A549 (cell line): ENCODE measurements around the gene GADD45B. TPM values are rescaled to one million over a fixed set of nuclear protein-coding genes. Genes with fewer than 3 reads are reported as not detected.

Source experiments
- ATAC-seq, 2 experiments: fragments of 200-7000 bp in 1 of 2; fragments of >200 bp in 1 of 2; cut with Nextera tagmentation in 1 of 2; cut with Tn5 transposase in 1 of 2; 3 replicates each; pipeline versions ENCODE4 v1.8.0 to v1.9.1; 2018 to 2020; ENCODE audit warnings: mild to moderate bottlenecking in 1 of 2, moderate library complexity in 1 of 2
- CTCF ChIA-PET: fragments of 300-600 bp; sonication (Branson Sonifier 250); formaldehyde crosslinking; extraction: SDS; loops from one replicate; lab custom pipeline; 2021; ENCODE audit warnings: antibody characterized with exemption, inconsistent platforms; lab: Yijun Ruan, JAX
- POLR2A ChIA-PET: fragments of 350-600 bp; formaldehyde crosslinking; extraction: SDS; loops from one replicate; lab custom pipeline; 2021; ENCODE audit warnings: antibody characterized with exemption, inconsistent platforms; lab: Yijun Ruan, JAX
- DNase-seq, 2 experiments: peaks; one replicate each; pipeline versions ENCODE4 v3.0.0 to v3.0.0-alpha.2; 2011 to 2016; ENCODE audit warnings: low read depth in 1 of 2, low spot score in 1 of 2
- FAIRE-seq: peaks from 2 replicates; lab custom pipeline; 2011; peaks lifted over from hg19 to GRCh38; lab: Jason Lieb, UNC
- H3K27ac ChIP-seq, 2 experiments: fragments of >200 bp; sonication (Bioruptor Twin); formaldehyde crosslinking; 3 replicates each; pipeline ENCODE4 v1.5.1; 2016 to 2017
- H3K4me1 ChIP-seq: fragments of >200 bp; sonication (Bioruptor Twin); formaldehyde crosslinking; 3 replicates; pipeline ENCODE4 v1.6.1; 2016
- H3K4me2 ChIP-seq: fragments of >200 bp; sonication (Bioruptor Twin); formaldehyde crosslinking; 3 replicates; pipeline ENCODE4 v1.6.1; 2016
- H3K4me3 ChIP-seq: fragments of >200 bp; sonication (Bioruptor Twin); formaldehyde crosslinking; 3 replicates; pipeline ENCODE4 v1.5.1; 2016
- H3K9me3 ChIP-seq: fragments of >200 bp; sonication (Bioruptor Twin); formaldehyde crosslinking; 3 replicates; pipeline ENCODE4 v1.6.1; 2016
- ATOH8 ChIP-seq: fragments of 250-450 bp; sonication (Bioruptor Pico); IDR thresholded peaks from 2 replicates; pipeline ENCODE4 v1.5.0; 2020; ENCODE audit warnings: low read depth, mild to moderate bottlenecking, moderate library complexity
- BCL3 ChIP-seq: fragments of >200 bp; sonication (Bioruptor Twin); formaldehyde crosslinking; IDR thresholded peaks from 3 replicates; pipeline ENCODE4 v1.6.1; 2016
- BHLHE40 ChIP-seq: IDR thresholded peaks from 2 replicates; pipeline ENCODE4 v1.6.1; 2012; ENCODE audit warnings: low read depth, low read length, inconsistent platforms
- CBX2 ChIP-seq: fragments of 200-600 bp; sonication (generic); IDR thresholded peaks from 2 replicates; pipeline ENCODE4 v1.6.1; 2016; ENCODE audit warnings: low read depth, mild to moderate bottlenecking, borderline replicate concordance
- CHD2 ChIP-seq: fragments of 150-350 bp; IDR thresholded peaks from 2 replicates; pipeline ENCODE4 v1.6.1; 2014; ENCODE audit warnings: low read length; ENCODE audit not compliant: partially characterized antibody
- CHD4 ChIP-seq: fragments of 200-600 bp; sonication (generic); IDR thresholded peaks from 2 replicates; pipeline ENCODE4 v1.6.1; 2016; ENCODE audit warnings: antibody characterized with exemption, mild to moderate bottlenecking, borderline replicate concordance
- CTCF ChIP-seq: fragments of >200 bp; sonication (Bioruptor Twin); formaldehyde crosslinking; IDR thresholded peaks from 3 replicates; pipeline ENCODE4 v1.5.1; 2016
- ELK1 ChIP-seq: fragments of 150-350 bp; IDR thresholded peaks from 2 replicates; pipeline ENCODE4 v1.6.1; 2014; ENCODE audit warnings: low read depth, mild to moderate bottlenecking, low read length
- FOSL2 ChIP-seq, 2 experiments: fragments of 450-650 bp in 1 of 2; fragments of >200 bp in 1 of 2; sonication (Bioruptor Twin) in 1 of 2; formaldehyde crosslinking; IDR thresholded peaks; 2 replicates each; pipeline versions ENCODE4 v1.5.0 to v1.6.1; 2016 to 2020; ENCODE audit warnings: mild to moderate bottlenecking in 1 of 2, moderate library complexity in 1 of 2
- FOXS1 ChIP-seq: fragments of 250-450 bp; sonication (Bioruptor Pico); IDR thresholded peaks from 2 replicates; pipeline ENCODE4 v1.5.0; 2020; ENCODE audit warnings: mild to moderate bottlenecking, moderate library complexity
- GATA3 ChIP-seq: IDR thresholded peaks from 2 replicates; pipeline ENCODE4 v1.6.1; 2012; ENCODE audit warnings: borderline replicate concordance
- HEYL ChIP-seq: fragments of 250-450 bp; sonication (Bioruptor Pico); IDR thresholded peaks from 2 replicates; pipeline ENCODE4 v1.8.0; 2021; ENCODE audit warnings: mild to moderate bottlenecking, moderate library complexity
- JUNB ChIP-seq: fragments of >200 bp; sonication (Bioruptor Twin); formaldehyde crosslinking; IDR thresholded peaks from 2 replicates; pipeline ENCODE4 v1.6.1; 2016
- KDM1A ChIP-seq: fragments of 200-600 bp; sonication (generic); IDR thresholded peaks from 2 replicates; pipeline ENCODE4 v1.6.1; 2016; ENCODE audit warnings: low read depth, mild to moderate bottlenecking
- MAZ ChIP-seq: fragments of 150-350 bp; IDR thresholded peaks from 2 replicates; pipeline ENCODE4 v1.6.1; 2014; ENCODE audit warnings: antibody characterized with exemption, low read depth, low read length, borderline replicate concordance
- PBX3 ChIP-seq: IDR thresholded peaks from 2 replicates; pipeline ENCODE4 v1.6.1; 2012
- POLR2A ChIP-seq: IDR thresholded peaks from 2 replicates; pipeline ENCODE4 v1.6.1; 2012; ENCODE audit warnings: mild to moderate bottlenecking, low read length
- RAD21 ChIP-seq, 2 experiments: fragments of >200 bp in 1 of 2; sonication (Bioruptor Twin) in 1 of 2; formaldehyde crosslinking in 1 of 2; IDR thresholded peaks in 1 of 2; conservative IDR thresholded peaks in 1 of 2; 2 replicates in 1 of 2; 3 replicates in 1 of 2; pipeline ENCODE4 v1.6.1; 2012 to 2018; ENCODE audit warnings: inconsistent platforms in 1 of 2
- RARB ChIP-seq: fragments of 250-450 bp; sonication (Bioruptor Pico); IDR thresholded peaks from 2 replicates; pipeline ENCODE4 v1.8.0; 2021; ENCODE audit warnings: mild to moderate bottlenecking, moderate library complexity
- RNF2 ChIP-seq: fragments of 200-600 bp; sonication (generic); IDR thresholded peaks from 2 replicates; pipeline ENCODE4 v1.6.1; 2016; ENCODE audit warnings: low read depth, mild to moderate bottlenecking, antibody characterized with exemption, moderate library complexity, borderline replicate concordance
- SREBF2 ChIP-seq: fragments of 450-650 bp; IDR thresholded peaks from 2 replicates; pipeline ENCODE4 v1.6.1; 2014; ENCODE audit warnings: mild to moderate bottlenecking, moderate library complexity
- USF2 ChIP-seq: fragments of 450-650 bp; IDR thresholded peaks from 2 replicates; pipeline ENCODE4 v1.6.1; 2014; ENCODE audit warnings: antibody characterized with exemption
- ZC3H11A ChIP-seq: fragments of 450-650 bp; IDR thresholded peaks from 2 replicates; pipeline ENCODE4 v1.6.1; 2014; ENCODE audit warnings: antibody characterized with exemption, mild to moderate bottlenecking
- WGBS: methylation state at CpG from one replicate; pipeline ENCODE4 v1.1.6; 2017; ENCODE audit errors: missing lambda C conversion rate; 5-methylcytosine and 5-hydroxymethylcytosine counted together
- polyA plus RNA-seq, 4 experiments: library from polyadenylated mRNA; depleted of rRNA in 3 of 4; stranded (reverse); fragments of >200 nt; fragmentation: RNase III in 1 of 4; extraction: RNeasy Plus Mini Kit Qiagen cat#74134 plus additional on column Dnase treatment in 1 of 4; gene quantifications; 2 replicates in 3 of 4; 3 replicates in 1 of 4; pipeline ENCODE4 v1.2.3, GENCODE V29; 2011 to 2017
- TF ChIP-seq, protein P1 (sequence below): IDR thresholded peaks from 2 replicates; pipeline ENCODE4 v1.6.1; 2012; ENCODE audit warnings: low read depth, borderline replicate concordance

GADD45B gene
- polyA plus RNA-seq, 2 of the 4 experiments (the other 2 are of a cell fraction), result 39.9 to 72.5 TPM

GRCh38 chr19:2509096-2509495 lies 33.2 kb downstream of the GADD45B start:
- DNase-seq, result no peak
- ATAC-seq, result no peak
- peaks cover 20% of the 10 kb centered on the region for H3K4me1 ChIP-seq
- H3K9me3 ChIP-seq, result no peaks in the 10 kb centered on the region
- TF ChIP-seq BCL3, result no peak
- peak; percentile 27; the same call in 1 of the 2 replicates for TF ChIP-seq KDM1A
- TF ChIP-seq, all 56 proteins: peak for 1
- no peak overlapping the region for H3K4me3 ChIP-seq
- POLR2A ChIA-PET, result no interaction called here
- WGBS, result 92% methylated on average over 8 of the region's 8 CpGs
- CTCF ChIA-PET, result interaction anchor here (1.1 kb wide), 3 partner anchors 10 to 71 kb away, joined by 3 to 6 read pairs (median 3); no protein-coding TSS in a partner anchor
- no peak for FAIRE-seq
- H3K4me2 ChIP-seq, result no peak overlapping the region
- H3K27ac ChIP-seq, result no peak overlapping the region

DNA sequence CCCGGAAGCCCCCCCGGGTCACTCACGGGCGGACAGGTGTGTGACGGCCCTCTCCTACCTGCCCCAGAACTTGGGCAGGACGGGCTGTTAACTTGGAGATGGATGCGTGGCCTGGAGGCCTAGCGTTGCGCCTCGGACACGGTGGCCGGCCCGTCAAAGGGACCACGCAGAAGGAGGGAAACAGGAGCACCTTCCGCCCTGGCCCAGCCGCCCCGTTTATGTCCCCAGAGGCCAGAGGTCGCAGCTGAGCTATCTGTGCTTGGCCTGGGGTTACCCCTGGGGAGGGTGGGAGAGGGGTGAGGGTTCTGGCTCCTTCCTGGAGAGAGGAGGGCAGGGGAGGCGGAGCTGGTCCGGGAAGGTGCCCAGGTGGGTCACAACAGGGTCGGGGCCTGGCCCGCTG lies 35.6 kb downstream of the GADD45B start:
- FAIRE-seq, result no peak
- no peak for DNase-seq
- POLR2A ChIA-PET, result interaction anchor here (1.2 kb wide), 1 partner anchor 36 kb away, joined by 6 read pairs; the partner anchor contains the start of gene GADD45B
- peaks cover 14% of the 10 kb centered on the region for H3K4me1 ChIP-seq
- peak overlapping the region in 1 of 2 experiments; percentile 49; a peak in 1 of 6 replicates for H3K27ac ChIP-seq
- ATAC-seq, result no peak
- no peak overlapping the region for H3K4me2 ChIP-seq
- WGBS, result 90% methylated on average over 20 of the region's 22 CpGs
- H3K9me3 ChIP-seq, result no peaks in the 10 kb centered on the region
- H3K4me3 ChIP-seq, result no peak overlapping the region
- no peak for TF ChIP-seq ELK1
- TF ChIP-seq PBX3, result no peak
- no peak for TF ChIP-seq BHLHE40
- CTCF ChIA-PET, result interaction anchor here (1.0 to 1.7 kb wide), 3 partner anchors 12 to 137 kb away, joined by 3 to 5 read pairs (median 3); no protein-coding TSS in a partner anchor

DNA sequence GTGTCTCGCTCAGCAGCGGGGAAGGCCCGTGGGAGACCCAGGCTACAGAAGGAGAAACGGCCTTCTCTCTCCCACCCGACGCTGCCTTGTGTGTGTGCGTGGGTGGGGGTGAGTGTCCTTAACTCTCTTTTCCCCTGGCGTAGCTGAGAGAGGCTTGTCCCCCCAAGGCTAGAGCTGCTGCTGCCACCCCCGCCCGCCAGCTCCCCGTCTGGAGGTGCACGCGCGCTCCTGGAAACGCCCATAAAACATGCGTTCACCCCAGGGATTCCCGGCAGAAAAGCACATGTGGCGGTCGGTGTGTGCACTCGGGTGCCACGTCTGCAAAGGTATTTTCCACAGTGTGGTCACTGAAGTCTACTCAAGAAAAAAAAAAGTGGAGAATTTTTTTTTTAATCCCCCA lies 36.1 kb downstream of the GADD45B start:
- ATAC-seq (no peak), DNase-seq (no peak), FAIRE-seq (no peak)
- peak overlapping the region in 1 of 2 experiments; percentile 49; a peak in 1 of 6 replicates for H3K27ac ChIP-seq
- POLR2A ChIA-PET, result interaction anchor here (1.2 kb wide), 1 partner anchor 36 kb away, joined by 6 read pairs; the partner anchor contains the start of gene GADD45B
- CTCF ChIA-PET, result interaction anchor here (0.5 to 1.7 kb wide), 4 partner anchors 35 to 508 kb away, joined by 3 to 5 read pairs (median 3); no protein-coding TSS in a partner anchor
- no peaks in the 10 kb centered on the region for H3K9me3 ChIP-seq
- no peak overlapping the region for H3K4me2 ChIP-seq
- WGBS, result 90% methylated on average over 21 of the region's 21 CpGs
- TF ChIP-seq MAZ, result no peak
- no peak for TF ChIP-seq CTCF
- no peak for TF ChIP-seq CHD2
- TF ChIP-seq JUNB, result no peak
- TF ChIP-seq GATA3, result no peak
- TF ChIP-seq, protein P1, sequence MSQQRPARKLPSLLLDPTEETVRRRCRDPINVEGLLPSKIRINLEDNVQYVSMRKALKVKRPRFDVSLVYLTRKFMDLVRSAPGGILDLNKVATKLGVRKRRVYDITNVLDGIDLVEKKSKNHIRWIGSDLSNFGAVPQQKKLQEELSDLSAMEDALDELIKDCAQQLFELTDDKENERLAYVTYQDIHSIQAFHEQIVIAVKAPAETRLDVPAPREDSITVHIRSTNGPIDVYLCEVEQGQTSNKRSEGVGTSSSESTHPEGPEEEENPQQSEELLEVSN, result no peak
- TF ChIP-seq ATOH8, result no peak
- no peak for TF ChIP-seq SREBF2
- TF ChIP-seq RNF2, result no peak
- no peak for TF ChIP-seq ZC3H11A
- no peak for TF ChIP-seq KDM1A
- no peak for TF ChIP-seq RAD21 (conservative IDR thresholded peaks at IDR 0.05 in 1 of 2, IDR thresholded peaks at IDR 0.05 in 1 of 2)
- no peak for TF ChIP-seq RARB (CRISPR knock-in tag)
- no peak for TF ChIP-seq CHD4
- TF ChIP-seq USF2, result no peak
- no peak for TF ChIP-seq HEYL (CRISPR knock-in tag)
- no peak for TF ChIP-seq CBX2
- TF ChIP-seq FOXS1 (CRISPR knock-in tag), result no peak
- no peak for TF ChIP-seq FOSL2 (IDR thresholded peaks at IDR 0.05)
- no peak for TF ChIP-seq FOSL2 (CRISPR knock-in tag; IDR thresholded peaks at IDR 0.05)
- no peak for TF ChIP-seq POLR2A
- peaks cover 10% of the 10 kb centered on the region for H3K4me1 ChIP-seq
- H3K4me3 ChIP-seq, result no peak overlapping the region
